ENCODE results near the gene RAB39A.

RAB39A gene

DNA sequence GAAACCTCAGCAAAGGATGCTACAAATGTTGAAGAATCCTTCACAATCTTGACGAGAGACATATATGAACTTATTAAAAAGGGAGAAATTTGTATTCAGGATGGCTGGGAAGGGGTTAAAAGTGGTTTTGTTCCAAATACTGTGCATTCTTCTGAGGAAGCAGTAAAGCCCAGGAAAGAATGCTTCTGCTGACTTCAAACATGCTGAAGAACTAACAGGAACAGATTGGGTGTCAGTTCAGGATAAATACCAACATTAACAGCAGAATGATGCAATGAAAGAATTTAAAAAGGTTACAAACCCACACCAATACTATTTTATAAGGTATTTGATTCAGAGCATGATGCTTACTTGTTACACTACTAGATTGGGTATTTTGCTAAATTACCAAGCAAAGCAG is 33.9 kb downstream of the RAB39A start:
- no peak overlapping the region for H3K27ac ChIP-seq (ENCODE audit: low read depth, low read length)
- H3K27me3 ChIP-seq (ENCODE audit: control insufficient read depth, insufficient read depth, low read length): no peaks in the 10 kb centered on the region
- peaks cover 1% of the 10 kb centered on the region; the same call in 1 of the 2 replicates for H3K4me1 ChIP-seq (ENCODE audit: control insufficient read depth, insufficient read depth, low read length)
- no peaks in the 10 kb centered on the region for H3K9me3 ChIP-seq (ENCODE audit: control insufficient read depth, insufficient read depth, low read length)
- H3K9ac ChIP-seq (ENCODE audit: low read depth, low read length): no peak overlapping the region
- H3K4me3 ChIP-seq (ENCODE audit: low read depth, low read length): no peak overlapping the region
- peaks cover 11% of the 10 kb centered on the region for H3K36me3 ChIP-seq (ENCODE audit: control insufficient read depth, insufficient read depth, low read length)

DNA sequence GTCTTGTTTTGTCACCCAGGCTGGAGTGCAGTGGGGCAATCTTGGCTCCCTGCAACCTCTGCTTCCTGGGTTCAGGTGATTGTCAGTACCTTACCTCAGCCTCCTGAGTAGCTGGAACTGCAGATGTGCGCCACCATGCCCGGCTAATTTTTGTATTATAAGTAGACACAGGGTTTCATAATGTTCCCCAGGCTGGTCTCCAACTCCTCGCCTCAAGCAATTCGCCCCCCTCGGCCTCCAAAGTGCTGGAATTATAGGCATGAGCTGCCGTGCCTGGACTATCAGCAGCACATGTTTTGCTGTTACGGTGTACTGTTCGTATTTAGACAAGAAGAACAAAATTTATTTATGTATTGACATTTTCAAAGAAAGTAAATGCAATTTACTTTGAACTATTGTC is 34.8 kb downstream of the RAB39A start:
- peaks cover 11% of the 10 kb centered on the region for H3K36me3 ChIP-seq (ENCODE audit: control insufficient read depth, insufficient read depth, low read length)
- no peak overlapping the region for H3K27ac ChIP-seq (ENCODE audit: low read depth, low read length)
- no peak overlapping the region for H3K4me3 ChIP-seq (ENCODE audit: low read depth, low read length)
- no peaks in the 10 kb centered on the region for H3K27me3 ChIP-seq (ENCODE audit: control insufficient read depth, insufficient read depth, low read length)
- H3K9ac ChIP-seq (ENCODE audit: low read depth, low read length): no peak overlapping the region
- H3K4me1 ChIP-seq (ENCODE audit: control insufficient read depth, insufficient read depth, low read length): no peaks in the 10 kb centered on the region
- H3K9me3 ChIP-seq (ENCODE audit: control insufficient read depth, insufficient read depth, low read length): no peaks in the 10 kb centered on the region

DNA sequence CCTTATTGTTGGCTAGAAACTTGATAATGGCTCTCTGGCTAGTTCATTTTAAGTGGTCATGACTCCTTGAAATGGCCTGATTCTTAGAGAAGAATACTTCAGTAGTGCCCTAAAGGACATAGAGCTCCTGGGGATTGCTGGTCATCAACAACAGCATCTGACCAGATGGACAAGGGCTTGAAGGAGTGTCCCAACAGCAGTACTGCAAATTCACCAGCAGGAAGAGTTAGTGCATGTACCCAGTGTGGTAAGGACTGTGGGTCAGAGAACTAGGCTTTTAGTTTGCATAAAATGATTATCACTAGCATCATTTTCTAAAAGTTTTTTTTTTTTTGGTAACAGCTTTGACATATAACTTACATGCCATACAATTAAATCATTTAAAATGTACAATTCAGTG is 41.0 kb downstream of the RAB39A start:
- no peaks in the 10 kb centered on the region for H3K9me3 ChIP-seq (ENCODE audit: control insufficient read depth, insufficient read depth, low read length)
- H3K36me3 ChIP-seq (ENCODE audit: control insufficient read depth, insufficient read depth, low read length): no peaks in the 10 kb centered on the region
- no peaks in the 10 kb centered on the region for H3K27me3 ChIP-seq (ENCODE audit: control insufficient read depth, insufficient read depth, low read length)
- H3K4me3 ChIP-seq (ENCODE audit: low read depth, low read length): no peak overlapping the region
- H3K4me1 ChIP-seq (ENCODE audit: control insufficient read depth, insufficient read depth, low read length): no peaks in the 10 kb centered on the region; the same call in 1 of the 2 replicates
- no peak overlapping the region for H3K27ac ChIP-seq (ENCODE audit: low read depth, low read length)
- no peak overlapping the region for H3K9ac ChIP-seq (ENCODE audit: low read depth, low read length)

DNA sequence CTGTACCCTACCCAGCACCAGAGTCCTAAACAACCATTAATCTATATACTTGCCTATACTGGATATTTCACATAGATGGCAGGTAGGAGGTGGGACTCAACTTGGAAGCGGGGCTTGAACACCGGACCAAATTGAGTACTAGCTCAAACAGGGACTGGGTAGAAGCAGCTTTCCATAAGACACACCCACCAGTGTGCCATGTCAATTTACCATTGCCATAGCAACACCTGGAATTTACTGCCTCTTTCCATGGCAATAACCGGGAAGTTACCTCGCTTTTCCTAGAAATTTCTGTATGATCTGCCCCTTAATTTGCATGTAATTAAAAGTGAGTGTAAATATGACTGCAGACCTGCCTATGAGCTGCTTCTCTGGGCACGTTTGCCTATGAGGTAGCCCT is 41.8 kb downstream of the RAB39A start:
- Histone ChIP-seq H3K9me3 (ENCODE audit: control insufficient read depth, insufficient read depth, low read length) (no peaks in the 10 kb centered on the region), H3K27me3 (ENCODE audit: control insufficient read depth, insufficient read depth, low read length) (no peaks in the 10 kb centered on the region)

DNA sequence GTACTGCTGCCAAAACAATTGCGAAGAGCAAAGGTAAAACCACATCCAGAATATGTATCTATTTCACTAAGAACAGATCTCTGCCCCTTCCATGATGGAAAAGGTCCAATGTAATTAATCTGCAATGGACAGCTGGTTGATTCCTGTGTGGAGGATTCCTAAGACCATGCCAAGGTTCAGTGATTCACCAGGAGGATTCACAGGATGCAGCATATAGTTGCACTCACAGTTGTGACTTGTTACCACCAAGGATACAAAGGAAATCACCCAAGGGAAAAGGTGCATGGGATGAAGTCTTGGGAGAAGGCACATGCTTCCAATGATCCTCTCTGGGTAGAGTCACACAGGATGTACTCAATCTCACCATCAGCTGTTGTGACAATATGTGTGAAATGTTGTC is 45.4 kb downstream of the RAB39A start:
- Histone ChIP-seq H3K27ac (ENCODE audit: low read depth, low read length) (no peak overlapping the region), H3K27me3 (ENCODE audit: control insufficient read depth, insufficient read depth, low read length) (no peaks in the 10 kb centered on the region), H3K9me3 (ENCODE audit: control insufficient read depth, insufficient read depth, low read length) (no peaks in the 10 kb centered on the region), H3K4me3 (ENCODE audit: low read depth, low read length) (no peak overlapping the region), H3K9ac (ENCODE audit: low read depth, low read length) (no peak overlapping the region), H3K36me3 (ENCODE audit: control insufficient read depth, insufficient read depth, low read length) (no peaks in the 10 kb centered on the region), H3K4me1 (ENCODE audit: control insufficient read depth, insufficient read depth, low read length) (no peaks in the 10 kb centered on the region; the same call in 1 of the 2 replicates)

More for the DNA sequence above, 41.8 kb downstream of the RAB39A start:
- no peak overlapping the region for H3K9ac ChIP-seq (ENCODE audit: low read depth, low read length)
- no peak overlapping the region for H3K27ac ChIP-seq (ENCODE audit: low read depth, low read length)
- H3K4me1 ChIP-seq (ENCODE audit: control insufficient read depth, insufficient read depth, low read length): no peaks in the 10 kb centered on the region; the same call in 1 of the 2 replicates
- H3K4me3 ChIP-seq (ENCODE audit: low read depth, low read length): no peak overlapping the region
- H3K36me3 ChIP-seq (ENCODE audit: control insufficient read depth, insufficient read depth, low read length): no peaks in the 10 kb centered on the region

DNA sequence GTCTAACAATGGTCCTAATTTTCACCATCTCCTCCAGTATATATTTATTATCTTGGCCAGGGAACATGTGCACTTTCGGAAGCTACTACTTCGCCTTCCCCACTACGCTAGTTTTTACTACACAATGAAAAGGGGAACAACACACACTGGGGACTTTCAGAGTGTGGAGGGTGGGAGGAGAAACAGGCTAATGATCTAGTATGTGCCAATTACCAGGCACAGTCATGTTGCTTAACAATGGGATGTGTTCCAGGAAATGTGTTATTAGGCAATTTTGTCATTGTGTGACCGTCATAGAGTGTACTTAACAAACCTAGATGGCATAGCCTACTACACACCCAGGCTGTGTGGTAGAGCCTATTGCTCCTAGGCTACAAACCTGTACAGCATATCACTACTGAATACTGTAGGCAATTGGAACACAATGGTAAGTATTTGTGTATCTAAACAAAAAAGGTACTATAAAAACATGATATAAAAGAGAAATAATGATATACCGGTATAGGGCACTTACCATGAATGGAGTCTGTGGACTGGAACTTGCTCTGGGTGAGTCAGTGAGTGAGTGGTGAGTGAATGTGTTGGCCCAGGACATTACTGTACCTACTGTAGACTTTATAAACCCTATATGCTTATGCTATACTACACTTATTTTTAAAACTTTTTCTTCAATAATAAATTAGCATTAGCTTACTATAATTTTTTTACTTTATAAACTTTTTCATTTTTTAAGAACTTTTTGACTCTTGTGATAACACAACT is 60.3 kb downstream of the RAB39A start:
- Histone ChIP-seq H3K9me3 (ENCODE audit: control insufficient read depth, insufficient read depth, low read length) (no peaks in the 10 kb centered on the region), H3K4me1 (ENCODE audit: control insufficient read depth, insufficient read depth, low read length) (peaks cover 11% of the 10 kb centered on the region), H3K27ac (ENCODE audit: low read depth, low read length) (no peak overlapping the region), H3K4me3 (ENCODE audit: low read depth, low read length) (no peak overlapping the region), H3K27me3 (ENCODE audit: control insufficient read depth, insufficient read depth, low read length) (no peaks in the 10 kb centered on the region), H3K9ac (ENCODE audit: low read depth, low read length) (no peak overlapping the region), H3K36me3 (ENCODE audit: control insufficient read depth, insufficient read depth, low read length) (no peaks in the 10 kb centered on the region)

DNA sequence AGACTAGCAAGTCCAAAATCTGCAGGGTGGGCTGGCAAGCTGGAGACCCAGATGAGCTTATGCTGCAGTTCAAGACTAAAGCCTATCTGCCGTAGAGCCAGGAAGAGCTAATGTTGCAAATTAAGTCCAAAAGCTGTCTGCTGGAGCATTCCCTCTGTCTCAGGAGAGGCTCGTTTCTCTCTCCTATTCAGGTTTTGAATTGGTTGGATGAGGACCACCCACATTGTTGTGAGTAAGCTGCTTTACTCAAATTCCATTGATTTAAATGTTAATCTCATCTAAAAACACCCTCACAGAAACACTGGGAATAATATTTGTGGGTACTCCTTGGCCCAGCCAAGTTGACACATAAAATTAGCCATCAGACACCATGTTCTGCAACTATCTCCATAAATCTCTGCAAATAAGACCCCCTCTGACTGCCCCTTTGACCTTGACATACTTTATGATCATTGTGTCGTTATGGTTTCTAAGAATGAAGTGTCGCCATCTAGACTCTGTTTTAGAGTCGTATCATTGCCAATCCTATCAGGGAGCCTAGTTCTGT is 63.7 kb downstream of the RAB39A start:
- Histone ChIP-seq H3K27me3 (ENCODE audit: control insufficient read depth, insufficient read depth, low read length) (no peaks in the 10 kb centered on the region), H3K4me1 (ENCODE audit: control insufficient read depth, insufficient read depth, low read length) (peaks cover 11% of the 10 kb centered on the region), H3K9me3 (ENCODE audit: control insufficient read depth, insufficient read depth, low read length) (no peaks in the 10 kb centered on the region), H3K27ac (ENCODE audit: low read depth, low read length) (peak overlapping the region; percentile 6), H3K36me3 (ENCODE audit: control insufficient read depth, insufficient read depth, low read length) (no peaks in the 10 kb centered on the region), H3K9ac (ENCODE audit: low read depth, low read length) (no peak overlapping the region), H3K4me3 (ENCODE audit: low read depth, low read length) (no peak overlapping the region)

DNA sequence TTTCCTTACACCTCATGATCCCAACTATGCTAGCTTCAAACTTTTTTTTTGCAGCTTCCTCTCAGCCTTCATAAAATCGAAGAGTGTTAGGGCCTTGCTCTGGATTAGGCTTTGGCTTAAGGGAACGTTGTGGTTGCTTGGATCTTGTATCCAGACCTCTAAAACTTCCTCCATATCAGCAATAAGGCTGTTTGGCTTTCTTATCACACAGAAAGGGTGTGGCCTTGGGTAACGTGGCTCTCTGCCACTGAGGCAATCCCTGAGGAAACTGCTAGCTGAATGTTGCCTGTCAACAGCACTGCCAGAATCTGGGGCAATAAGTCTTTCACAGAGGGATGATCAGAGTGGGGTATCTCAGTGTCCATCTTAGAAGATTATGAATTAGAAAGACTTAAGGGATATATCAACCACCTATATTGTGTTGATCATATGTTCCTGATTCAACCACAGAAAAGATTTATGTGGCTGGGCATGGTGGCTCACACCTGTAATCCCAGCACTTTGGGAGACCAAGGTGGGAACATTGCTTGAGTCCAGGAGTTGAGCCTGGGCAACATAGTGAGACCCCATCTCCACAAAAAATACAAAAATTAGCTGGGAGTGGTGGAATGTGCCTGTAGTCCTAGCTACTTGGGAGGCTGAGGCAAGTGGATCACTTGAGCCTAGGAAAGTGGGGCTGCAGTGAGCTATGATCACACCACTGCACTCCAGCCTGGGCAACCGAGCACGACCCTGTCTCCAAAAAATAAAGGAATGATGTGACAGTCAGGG is 67.9 kb downstream of the RAB39A start:
- H3K27ac ChIP-seq (ENCODE audit: low read depth, low read length): no peak overlapping the region
- no peak overlapping the region for H3K9ac ChIP-seq (ENCODE audit: low read depth, low read length)
- no peaks in the 10 kb centered on the region for H3K36me3 ChIP-seq (ENCODE audit: control insufficient read depth, insufficient read depth, low read length)
- no peaks in the 10 kb centered on the region for H3K9me3 ChIP-seq (ENCODE audit: control insufficient read depth, insufficient read depth, low read length)
- no peak overlapping the region for H3K4me3 ChIP-seq (ENCODE audit: low read depth, low read length)
- H3K27me3 ChIP-seq (ENCODE audit: control insufficient read depth, insufficient read depth, low read length): no peaks in the 10 kb centered on the region
- peaks cover 15% of the 10 kb centered on the region for H3K4me1 ChIP-seq (ENCODE audit: control insufficient read depth, insufficient read depth, low read length)

DNA sequence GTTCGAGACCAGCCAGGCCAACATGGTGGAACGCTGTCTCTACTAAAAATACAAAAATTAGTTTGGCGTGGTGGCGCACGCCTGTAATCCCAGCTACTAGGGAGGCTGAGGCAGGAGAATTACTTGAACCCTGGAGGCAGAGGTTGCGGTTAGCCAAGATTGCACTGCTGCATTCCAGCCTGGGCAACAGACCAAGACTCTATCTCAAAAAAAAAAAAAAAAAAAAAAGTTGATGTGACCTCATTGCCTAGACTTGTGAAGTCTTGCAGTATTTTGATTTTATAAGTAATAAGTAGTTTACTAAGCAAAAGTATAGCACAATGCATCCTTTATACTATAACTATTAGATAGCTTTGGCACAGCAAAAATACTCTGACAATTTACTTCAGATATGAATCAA is 70.5 kb downstream of the RAB39A start:
- H3K9ac ChIP-seq (ENCODE audit: low read depth, low read length): no peak overlapping the region
- no peak overlapping the region for H3K4me3 ChIP-seq (ENCODE audit: low read depth, low read length)
- H3K36me3 ChIP-seq (ENCODE audit: control insufficient read depth, insufficient read depth, low read length): no peaks in the 10 kb centered on the region
- H3K27me3 ChIP-seq (ENCODE audit: control insufficient read depth, insufficient read depth, low read length): no peaks in the 10 kb centered on the region
- H3K4me1 ChIP-seq (ENCODE audit: control insufficient read depth, insufficient read depth, low read length): 0 out of 2 replicates have a peak, but pooled peaks cover 4% of the 10 kb centered on the region
- H3K9me3 ChIP-seq (ENCODE audit: control insufficient read depth, insufficient read depth, low read length): no peaks in the 10 kb centered on the region
- no peak overlapping the region for H3K27ac ChIP-seq (ENCODE audit: low read depth, low read length)

DNA sequence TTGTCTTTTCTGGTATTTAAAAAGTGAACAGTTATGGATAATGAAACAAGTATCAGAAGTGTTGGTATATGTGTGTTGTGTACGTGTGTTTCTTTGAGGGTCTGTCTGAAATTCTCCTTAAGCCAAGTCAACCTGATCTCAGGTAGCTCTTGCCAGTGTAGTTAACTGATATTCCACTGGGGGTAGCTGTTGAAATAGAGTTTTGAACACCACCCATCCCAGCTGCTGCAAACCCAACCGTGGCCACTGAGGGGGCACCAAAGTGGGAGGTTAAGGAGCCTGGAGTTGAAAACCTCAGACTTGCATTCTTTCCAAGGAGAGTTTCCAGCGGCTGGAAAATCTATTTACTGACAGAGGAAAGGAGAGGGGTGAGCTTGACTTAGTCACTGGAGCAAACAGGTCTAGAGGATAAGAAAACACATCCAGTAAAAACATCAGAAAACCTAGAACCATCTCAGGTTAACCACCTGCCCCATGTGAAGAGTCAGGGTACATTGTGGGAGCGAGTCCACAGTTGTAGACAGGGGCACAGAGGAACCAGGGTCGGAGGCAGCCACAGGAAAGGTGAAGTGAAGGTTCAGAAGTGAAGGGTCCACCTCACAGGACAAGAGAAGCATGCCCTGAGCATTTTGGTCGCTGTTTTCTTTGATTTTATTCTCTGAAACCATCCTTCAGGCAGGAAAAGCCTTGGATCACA is 71.7 kb downstream of the RAB39A start:
- Histone ChIP-seq H3K4me1 (ENCODE audit: control insufficient read depth, insufficient read depth, low read length) (0 out of 2 replicates have a peak, but pooled peaks cover 4% of the 10 kb centered on the region), H3K36me3 (ENCODE audit: control insufficient read depth, insufficient read depth, low read length) (no peaks in the 10 kb centered on the region), H3K27ac (ENCODE audit: low read depth, low read length) (no peak overlapping the region), H3K9ac (ENCODE audit: low read depth, low read length) (no peak overlapping the region), H3K27me3 (ENCODE audit: control insufficient read depth, insufficient read depth, low read length) (no peaks in the 10 kb centered on the region), H3K9me3 (ENCODE audit: control insufficient read depth, insufficient read depth, low read length) (no peaks in the 10 kb centered on the region), H3K4me3 (ENCODE audit: low read depth, low read length) (no peak overlapping the region)
